ENCODE measurements around the gene F8. TPM values are rescaled to one million over a fixed set of nuclear protein-coding genes. Genes with fewer than 3 reads are reported as not detected.

Gene F8
- total and polyA plus RNA-seq, 9 of the 15 experiments (the other 6 are each of a cell fraction or from before 2014, with no cell fraction given): 0.41 to 3.8 (median 0.91) TPM

- TF ChIP-seq ZNF280B (CRISPR knock-in tag; IDR thresholded peaks at IDR 0.05) (no peak), ATF3 (IDR thresholded peaks at IDR 0.05) (no peak), ATF3 (CRISPR knock-in tag; conservative IDR thresholded peaks at IDR 0.05) (0 out of 2 replicates have a peak, but pooled peaks have one; percentile 36), E2F4 (CRISPR knock-in tag; IDR thresholded peaks at IDR 0.05; ENCODE audit: low read depth) (0 out of 2 replicates have a peak, but pooled peaks have one; percentile 65), ZNF384 (IDR thresholded peaks at IDR 0.05; ENCODE audit: low read depth, low read length) (no peak), SREBF1 (IDR thresholded peaks at IDR 0.05; ENCODE audit: borderline replicate concordance, low read depth, low read length) (no peak), MTF1 (CRISPR knock-in tag; IDR thresholded peaks at IDR 0.05; ENCODE audit: borderline replicate concordance) (no peak), EHMT2 (IDR thresholded peaks at IDR 0.05) (no peak), MTA1 (IDR thresholded peaks at IDR 0.05; ENCODE audit: borderline replicate concordance) (peak; percentile 96), MLX (CRISPR knock-in tag; conservative IDR thresholded peaks at IDR 0.05) (no peak), SAP30 (IDR thresholded peaks at IDR 0.05; ENCODE audit: borderline replicate concordance, insufficient read depth, low read depth, low read length, poor library complexity, severe bottlenecking) (peak; percentile 58), ZNF696 (CRISPR knock-in tag; conservative IDR thresholded peaks at IDR 0.05) (no peak), EP400 (IDR thresholded peaks at IDR 0.05) (peak; percentile 86), SRF (CRISPR knock-in tag; IDR thresholded peaks at IDR 0.05) (no peak; a peak in 1 of 4 replicates), CREB3L1 (IDR thresholded peaks at IDR 0.05; ENCODE audit: borderline replicate concordance, low read depth) (peak; percentile 87), ZNF57 (CRISPR knock-in tag; IDR thresholded peaks at IDR 0.05) (no peak), PPARD (CRISPR knock-in tag; IDR thresholded peaks at IDR 0.05) (no peak), ZNF3 (CRISPR knock-in tag; IDR thresholded peaks at IDR 0.05) (no peak), MLLT1 (IDR thresholded peaks at IDR 0.05) (no peak), GATA2 (CRISPR knock-in tag; IDR thresholded peaks at IDR 0.05) (peak; percentile 30; the same call in 1 of the 2 replicates)
Observed at GRCh38 chrX:155026727-155027508, 4.4 kb upstream of the F8 start, which contains the start of gene FUNDC2 (continued).

Data from K562 (cell line).